ENCODE data around the gene TC2N.

Gene TC2N

DNA sequence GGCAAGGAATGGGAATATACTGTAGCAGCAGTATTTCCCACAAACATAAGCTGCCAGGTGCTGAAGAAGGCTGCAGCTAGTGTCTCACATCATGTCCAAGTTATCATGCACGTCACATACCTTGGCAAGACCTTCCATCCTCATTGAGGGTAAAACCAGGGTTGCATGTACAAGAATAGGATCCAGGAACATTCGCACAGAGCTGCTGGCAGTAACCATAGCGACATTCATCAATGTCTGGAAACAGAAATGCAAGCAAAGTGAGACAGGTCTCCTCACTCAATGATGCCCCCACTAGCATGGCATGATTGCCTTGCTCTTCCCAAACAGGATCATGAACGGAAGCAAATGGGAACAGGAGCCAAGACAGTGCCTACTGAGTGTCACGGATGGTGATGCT is 23.8 kb upstream of the TC2N start:
- DNase-seq = no peak
- in situ Hi-C loops (cut with HindIII; ENCODE audit: low pct_ligation_motif_present, low pct_unique_long_range_greater_than_20kb, low sequenced_read_pairs) = no loop called here

DNA sequence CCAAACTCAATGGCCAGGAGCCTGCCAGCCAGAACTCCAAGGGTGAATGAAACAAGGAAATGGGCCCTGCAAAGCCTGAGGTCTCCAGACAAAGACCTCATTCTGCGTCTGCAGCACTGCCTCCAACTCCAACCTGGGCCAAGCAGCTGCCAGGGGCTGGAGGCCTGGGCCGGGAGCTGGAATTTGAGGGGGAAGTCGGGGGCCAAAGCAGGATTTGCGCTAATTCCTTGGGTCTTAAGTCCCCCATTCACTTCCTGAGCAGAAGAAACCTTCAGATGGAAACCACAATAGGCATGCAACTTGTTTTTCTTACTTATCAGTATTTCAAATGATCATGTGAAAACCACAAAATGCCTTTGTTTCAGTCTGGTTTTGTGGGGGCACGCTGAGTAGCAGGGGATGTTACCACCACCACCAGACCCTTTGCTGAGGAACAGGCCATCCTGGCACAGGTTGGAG is 23.0 kb upstream of the TC2N start:
- in situ Hi-C loops (cut with HindIII; ENCODE audit: low pct_ligation_motif_present, low pct_unique_long_range_greater_than_20kb, low sequenced_read_pairs) = no loop called here
- no peak for DNase-seq

DNA sequence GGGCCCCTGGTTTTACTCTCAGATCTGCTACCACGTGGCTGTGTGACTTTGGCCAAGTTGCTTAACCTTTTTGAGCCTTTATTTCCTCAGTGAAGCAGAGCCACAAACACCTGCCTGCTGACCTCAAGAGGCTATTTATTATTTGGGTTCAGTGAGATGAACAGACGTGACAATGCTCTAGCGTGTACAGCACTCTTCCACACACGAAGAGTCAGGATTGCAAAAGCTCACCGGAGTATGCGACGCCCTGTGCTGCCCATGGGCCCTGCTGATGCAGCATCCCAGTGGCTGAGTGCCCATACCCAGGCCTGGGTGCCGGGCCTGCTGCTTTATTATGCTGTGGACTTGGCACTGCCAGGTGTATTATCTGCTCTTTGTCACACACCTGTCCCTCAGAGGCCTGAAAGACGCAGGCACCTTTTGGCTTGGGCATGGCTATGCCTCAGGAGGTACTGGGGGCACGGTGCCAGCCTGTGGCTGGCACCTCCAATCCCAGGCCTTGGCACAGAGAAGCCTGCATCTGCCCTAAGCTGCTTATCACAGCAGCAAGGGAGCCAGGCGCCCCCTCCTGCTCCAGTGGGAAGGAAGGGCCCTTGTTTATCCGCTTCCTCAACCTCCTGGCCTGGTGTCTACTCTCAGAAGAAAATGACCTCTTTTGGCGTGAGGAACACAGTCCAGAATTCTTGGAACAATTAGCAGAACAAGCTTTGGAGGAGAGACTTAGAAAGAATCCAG is 22.3 kb upstream of the TC2N start:
- in situ Hi-C loops (cut with HindIII; ENCODE audit: low pct_ligation_motif_present, low pct_unique_long_range_greater_than_20kb, low sequenced_read_pairs) = no loop called here
- no peak for DNase-seq

DNA sequence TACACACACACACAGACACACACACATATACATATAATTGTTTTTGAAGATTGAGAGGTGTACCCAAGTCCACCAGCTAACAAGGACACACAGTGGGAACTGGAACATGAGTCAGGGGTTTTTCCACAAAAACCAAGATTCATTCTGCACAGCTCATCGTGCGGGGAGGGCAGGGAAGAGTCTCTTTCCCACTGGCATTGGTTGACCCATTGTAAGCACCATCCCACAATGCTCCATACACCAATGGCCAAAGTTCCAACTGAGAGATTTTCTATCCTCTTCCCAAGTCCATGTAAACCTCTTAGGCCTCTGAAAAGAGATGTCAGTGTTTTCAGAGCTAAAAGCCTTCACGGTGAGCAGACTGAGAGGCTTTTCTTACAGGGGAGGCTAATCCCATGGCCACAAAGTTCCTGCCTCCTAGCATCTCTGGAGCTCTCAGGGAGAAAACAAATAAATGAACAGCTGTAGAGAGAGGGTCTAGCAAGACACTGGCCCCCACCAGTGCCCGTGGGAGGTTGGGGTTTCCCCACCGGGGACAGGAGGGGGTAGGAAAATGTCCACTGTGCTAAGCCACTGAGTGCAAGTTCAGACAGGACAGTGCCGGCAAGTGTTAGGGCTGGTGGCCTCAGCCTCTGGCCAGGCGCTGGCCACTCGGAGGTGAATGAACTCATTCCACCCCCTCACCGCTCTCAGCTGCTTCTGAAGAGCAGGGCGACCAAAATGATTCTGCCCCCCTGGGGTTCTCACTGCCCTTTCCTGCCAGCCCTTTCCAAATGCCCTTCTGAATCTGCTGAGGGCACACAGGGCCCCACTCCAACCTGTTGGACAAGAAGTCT is 21.5 kb upstream of the TC2N start:
- no peak for DNase-seq

DNA sequence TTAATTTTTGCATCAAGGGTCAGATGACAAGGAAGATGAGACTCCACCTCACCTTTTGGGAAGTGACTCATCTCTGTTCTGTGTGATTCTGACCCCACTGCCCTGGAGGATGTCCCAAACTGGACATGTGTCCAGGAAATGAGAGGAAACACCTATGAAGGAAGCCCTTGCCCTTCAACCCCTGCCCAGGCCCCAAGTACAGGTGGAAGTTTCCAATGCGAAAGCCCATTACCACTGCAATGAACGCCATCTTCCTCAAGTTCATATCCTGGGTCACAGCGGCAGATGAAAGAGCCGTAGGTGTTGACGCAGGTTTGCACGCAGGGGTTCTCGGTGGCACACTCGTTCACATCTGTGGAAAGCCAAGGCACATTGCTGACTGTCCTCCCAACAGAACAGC is 19.6 kb upstream of the TC2N start:
- in situ Hi-C loops (cut with HindIII; ENCODE audit: low pct_ligation_motif_present, low pct_unique_long_range_greater_than_20kb, low sequenced_read_pairs) = no loop called here
- DNase-seq = no peak

More for the DNA sequence above, 21.5 kb upstream of the TC2N start:
- in situ Hi-C loops (cut with HindIII; ENCODE audit: low pct_ligation_motif_present, low pct_unique_long_range_greater_than_20kb, low sequenced_read_pairs) = no loop called here

DNA sequence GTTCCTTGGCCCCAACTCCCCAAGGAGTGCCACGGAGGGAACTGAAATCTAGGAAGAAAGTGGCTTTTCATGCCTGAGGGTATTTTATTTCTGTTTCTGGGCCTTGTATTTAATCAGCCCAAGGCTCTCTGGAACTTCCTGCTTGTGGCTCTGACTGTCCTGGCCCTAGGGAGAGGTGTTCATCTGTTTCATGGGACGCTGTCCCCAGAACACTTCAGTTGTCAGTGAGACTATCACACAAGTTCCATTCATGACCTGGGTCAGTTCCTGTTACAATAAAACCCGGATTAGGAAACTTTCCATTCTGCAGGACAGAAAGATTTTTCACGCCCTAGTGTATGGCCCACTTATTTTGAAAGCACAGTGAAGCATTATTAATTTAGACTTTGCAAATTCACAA is 18.5 kb upstream of the TC2N start:
- in situ Hi-C loops (cut with HindIII; ENCODE audit: low pct_ligation_motif_present, low pct_unique_long_range_greater_than_20kb, low sequenced_read_pairs) = no loop called here
- no peak for DNase-seq

DNA sequence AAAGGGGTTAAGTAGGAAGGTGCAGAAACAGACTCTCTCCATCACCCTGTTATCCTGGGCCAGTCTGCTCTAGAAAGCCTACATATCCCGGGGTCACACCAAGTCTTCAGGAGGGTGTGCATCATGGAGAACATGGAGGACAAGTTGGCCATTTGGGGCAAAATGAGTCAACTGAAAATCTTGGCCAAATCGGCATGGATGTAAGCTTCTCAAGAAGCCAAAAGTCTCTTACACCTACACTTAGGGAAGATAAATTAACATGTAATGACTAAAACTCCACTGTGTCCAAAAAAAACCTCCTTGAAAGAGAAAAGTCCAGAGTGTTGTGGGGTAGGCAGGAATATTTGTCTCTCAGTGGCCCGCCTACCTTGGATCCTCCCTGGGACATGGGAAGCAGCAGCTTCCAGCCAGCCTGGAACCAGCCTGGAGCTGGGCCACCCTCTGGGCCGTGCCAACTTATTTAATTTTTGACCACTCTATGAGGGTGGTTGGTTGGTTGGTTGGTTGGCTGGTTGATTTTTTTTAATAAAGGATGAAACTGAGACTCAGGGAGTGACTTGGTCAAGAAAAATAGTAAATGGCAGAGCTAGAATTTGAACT is 17.9 kb upstream of the TC2N start:
- no peak for DNase-seq
- in situ Hi-C loops (cut with HindIII; ENCODE audit: low pct_ligation_motif_present, low pct_unique_long_range_greater_than_20kb, low sequenced_read_pairs) = no loop called here

DNA sequence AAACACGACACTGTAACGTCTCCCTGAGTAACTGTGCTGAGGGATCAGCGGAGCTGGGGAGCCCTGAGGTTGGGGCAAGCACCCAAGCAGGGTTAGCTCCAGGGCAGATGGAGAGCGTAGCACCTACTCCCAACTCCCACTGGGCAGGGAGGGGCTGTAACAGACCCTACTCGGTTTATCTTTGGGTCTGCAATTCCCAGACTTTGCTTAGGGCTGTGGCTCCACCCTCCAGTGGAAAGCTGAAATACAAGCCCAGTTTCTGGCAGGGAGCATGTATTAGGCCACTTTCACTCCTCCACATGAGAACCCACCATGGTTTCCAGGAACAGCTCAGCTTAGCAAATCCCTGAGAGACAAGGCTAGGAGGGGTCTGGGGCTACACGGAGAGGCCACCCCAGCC is 17.3 kb upstream of the TC2N start:
- in situ Hi-C loops (cut with HindIII; ENCODE audit: low pct_ligation_motif_present, low pct_unique_long_range_greater_than_20kb, low sequenced_read_pairs) = no loop called here
- no peak for DNase-seq

DNA sequence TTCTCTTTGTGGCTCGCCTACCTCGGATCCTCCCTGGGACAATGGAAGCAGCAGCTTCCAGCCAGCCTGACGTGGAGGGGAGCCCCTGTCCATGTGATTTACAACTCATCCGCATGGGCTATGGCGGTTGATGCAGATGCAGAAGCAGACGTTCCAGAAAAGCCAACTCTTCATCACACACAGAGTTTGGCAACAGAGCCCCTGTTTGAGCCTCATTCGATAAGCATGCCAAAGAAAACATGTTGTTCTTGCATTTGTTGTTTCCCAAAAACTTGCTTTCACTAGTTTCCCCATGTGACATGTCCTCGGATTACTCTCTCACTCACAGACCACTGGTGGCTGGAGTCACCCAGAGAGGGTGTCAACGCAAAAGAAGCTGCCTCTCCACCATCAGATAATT is 16.4 kb upstream of the TC2N start:
- no peak for DNase-seq
- in situ Hi-C loops (cut with HindIII; ENCODE audit: low pct_ligation_motif_present, low pct_unique_long_range_greater_than_20kb, low sequenced_read_pairs) = no loop called here

DNA sequence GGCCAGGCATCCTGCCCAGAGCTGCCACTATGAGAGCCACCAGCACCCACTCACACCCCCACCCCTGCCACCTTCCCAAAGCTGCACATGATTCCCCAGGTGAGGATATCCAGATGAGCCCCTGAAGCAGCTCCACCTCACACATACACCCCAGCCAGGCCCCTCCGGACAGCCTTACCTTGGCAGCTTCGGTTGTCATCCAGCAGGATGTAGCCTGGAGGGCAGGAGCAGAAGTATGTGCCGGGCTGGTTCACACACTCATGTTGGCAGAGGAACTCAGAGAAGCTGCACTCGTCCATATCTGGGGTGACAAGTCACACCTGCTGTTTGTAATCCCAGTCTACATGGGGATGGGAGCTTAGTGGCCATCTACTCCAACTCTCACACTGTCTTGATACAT is 15.4 kb upstream of the TC2N start:
- in situ Hi-C loops (cut with HindIII; ENCODE audit: low pct_ligation_motif_present, low pct_unique_long_range_greater_than_20kb, low sequenced_read_pairs) = no loop called here
- no peak for DNase-seq

DNA sequence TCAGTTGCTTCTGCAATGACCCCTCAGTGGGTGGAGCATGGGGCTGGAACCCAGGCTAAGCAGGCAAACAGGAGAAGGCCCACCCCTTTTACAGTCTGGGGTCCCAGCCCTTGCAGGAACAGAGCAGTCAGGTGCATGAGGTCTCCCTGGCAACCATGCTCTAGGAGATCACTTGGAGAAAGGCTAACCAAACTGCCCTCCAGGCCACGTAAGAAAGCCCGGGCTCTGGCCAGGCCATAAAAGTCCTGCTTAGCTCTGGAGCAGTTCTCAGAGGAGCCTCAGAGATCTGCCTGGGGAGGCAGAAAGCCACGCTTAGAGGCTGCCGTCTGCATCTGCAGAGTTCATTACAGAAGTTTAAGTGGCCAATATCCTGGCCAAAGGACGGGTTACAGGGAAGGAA is 15.0 kb upstream of the TC2N start:
- in situ Hi-C loops (cut with HindIII; ENCODE audit: low pct_ligation_motif_present, low pct_unique_long_range_greater_than_20kb, low sequenced_read_pairs) = no loop called here
- no peak for DNase-seq

DNA sequence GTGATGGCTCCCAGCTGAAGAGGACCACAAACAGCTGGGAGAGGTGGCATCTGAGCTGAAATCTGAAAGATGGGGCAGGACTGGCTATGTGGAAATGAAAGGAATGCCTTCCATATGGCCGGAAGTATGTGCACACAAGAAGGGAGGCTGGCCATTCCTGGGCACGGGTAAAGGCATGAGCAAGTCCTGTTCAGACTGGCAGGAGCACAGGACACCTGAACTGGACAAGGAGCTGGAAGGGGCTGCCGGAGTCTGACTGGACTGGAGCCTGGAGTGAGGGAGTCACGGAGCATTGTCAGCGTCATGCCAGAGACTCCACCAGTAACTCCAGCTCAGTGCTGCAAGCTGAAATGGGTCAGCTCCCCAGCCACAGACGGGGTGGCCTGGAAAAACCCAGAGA is 11.9 kb upstream of the TC2N start:
- DNase-seq = no peak
- in situ Hi-C loops (cut with HindIII; ENCODE audit: low pct_ligation_motif_present, low pct_unique_long_range_greater_than_20kb, low sequenced_read_pairs) = no loop called here

DNA sequence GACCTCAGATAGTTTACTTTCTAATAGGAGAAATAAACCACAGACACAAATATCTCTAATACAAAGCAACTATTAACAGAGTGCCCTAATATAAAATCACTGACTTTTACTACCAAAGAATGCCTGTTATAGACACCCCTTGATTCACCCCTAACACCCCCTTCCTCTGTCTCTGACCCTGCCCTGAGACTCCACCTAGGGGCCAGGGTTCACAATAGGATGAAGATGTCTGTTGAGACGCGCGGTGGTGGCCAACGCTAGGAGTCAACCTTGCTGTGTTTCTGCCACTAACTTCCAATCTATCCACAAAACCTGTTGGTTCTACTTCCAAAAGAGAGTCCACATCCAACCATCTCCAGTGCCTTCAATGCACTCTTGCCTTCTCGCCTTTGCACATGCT is 10.9 kb upstream of the TC2N start:
- in situ Hi-C loops (cut with HindIII; ENCODE audit: low pct_ligation_motif_present, low pct_unique_long_range_greater_than_20kb, low sequenced_read_pairs) = no loop called here
- DNase-seq = no peak

DNA sequence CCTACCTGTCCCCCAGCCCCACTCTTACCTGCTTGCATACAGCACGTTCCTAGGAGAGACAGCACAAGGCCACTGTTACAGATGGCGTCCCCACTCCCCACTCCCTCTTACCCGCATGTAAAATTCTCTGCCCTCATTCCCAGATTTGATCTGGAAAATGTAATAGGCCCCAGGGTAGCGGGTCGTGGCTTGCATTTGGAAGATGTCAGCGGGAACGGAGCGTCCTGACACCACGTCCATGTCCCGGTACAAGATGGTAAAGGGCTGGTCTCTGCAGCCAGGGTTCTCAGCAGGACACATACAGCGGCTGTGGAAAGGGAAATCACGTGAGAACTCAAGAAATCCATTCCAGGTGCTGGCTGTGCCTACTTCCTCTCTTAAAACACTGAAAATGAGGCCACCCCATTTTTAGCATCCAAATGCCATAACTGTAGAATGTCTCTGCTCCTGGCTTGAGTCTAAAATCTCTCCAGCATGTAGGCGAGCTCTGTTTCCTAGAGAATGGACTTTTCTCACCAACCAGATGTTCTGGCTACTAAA is 10.1 kb upstream of the TC2N start:
- DNase-seq = no peak
- in situ Hi-C loops (cut with HindIII; ENCODE audit: low pct_ligation_motif_present, low pct_unique_long_range_greater_than_20kb, low sequenced_read_pairs) = no loop called here

DNA sequence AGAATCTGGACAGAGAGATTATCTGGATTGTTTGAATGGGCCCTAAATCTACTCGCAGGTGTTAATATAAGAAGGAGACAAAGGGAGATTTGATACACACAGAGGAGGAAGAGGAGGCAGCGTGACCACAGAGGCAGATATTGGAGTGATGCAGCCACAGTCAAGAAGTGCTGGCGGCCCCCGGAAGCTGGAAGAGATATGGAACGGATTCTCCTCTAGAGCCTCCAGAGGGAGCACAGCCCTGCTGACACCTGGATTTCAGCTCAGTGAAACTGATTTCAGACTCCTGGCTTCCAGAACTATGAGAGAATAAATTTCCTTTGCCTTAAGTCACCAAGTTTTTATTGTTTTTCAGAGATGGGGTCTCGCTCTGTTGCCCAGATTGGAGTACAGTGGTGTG is 9.2 kb upstream of the TC2N start:
- in situ Hi-C loops (cut with HindIII; ENCODE audit: low pct_ligation_motif_present, low pct_unique_long_range_greater_than_20kb, low sequenced_read_pairs) = no loop called here
- DNase-seq = no peak

DNA sequence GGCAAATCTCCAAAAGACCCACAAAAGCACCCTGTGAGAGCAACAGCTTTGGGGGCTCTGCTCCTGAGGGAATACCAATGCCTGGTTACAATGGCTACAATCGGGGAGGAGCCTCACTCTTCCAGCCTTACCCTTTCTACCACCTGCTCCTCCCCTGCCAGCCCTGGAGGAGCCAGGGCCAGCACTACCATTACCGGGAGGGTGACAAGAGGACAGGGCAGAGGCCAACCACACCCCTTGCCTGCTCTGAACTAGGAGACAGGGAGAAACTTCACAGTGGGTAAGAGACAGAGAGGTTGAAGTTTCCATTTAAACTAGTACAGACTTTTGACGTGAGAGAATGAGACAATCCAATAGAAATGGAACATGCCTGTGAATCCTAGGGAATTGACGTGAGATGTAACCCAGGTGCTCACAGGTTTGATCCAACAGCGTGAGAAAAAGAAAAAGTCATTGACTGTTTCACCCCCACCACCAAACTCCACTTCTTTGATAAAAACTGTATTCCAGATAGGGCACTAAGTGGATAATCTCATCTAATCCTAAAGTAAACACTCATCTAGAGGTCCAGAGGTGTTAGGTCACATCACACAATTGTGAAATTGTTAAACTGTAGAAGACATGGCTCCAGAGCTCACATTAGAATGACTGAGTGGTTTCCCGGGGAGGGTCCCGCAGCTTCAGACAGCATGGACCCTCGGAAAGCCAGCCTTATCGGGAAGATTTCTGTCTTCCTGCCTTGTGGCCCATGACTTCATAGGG is 8.4 kb upstream of the TC2N start:
- no peak for DNase-seq
- in situ Hi-C loops (cut with HindIII; ENCODE audit: low pct_ligation_motif_present, low pct_unique_long_range_greater_than_20kb, low sequenced_read_pairs) = no loop called here

DNA sequence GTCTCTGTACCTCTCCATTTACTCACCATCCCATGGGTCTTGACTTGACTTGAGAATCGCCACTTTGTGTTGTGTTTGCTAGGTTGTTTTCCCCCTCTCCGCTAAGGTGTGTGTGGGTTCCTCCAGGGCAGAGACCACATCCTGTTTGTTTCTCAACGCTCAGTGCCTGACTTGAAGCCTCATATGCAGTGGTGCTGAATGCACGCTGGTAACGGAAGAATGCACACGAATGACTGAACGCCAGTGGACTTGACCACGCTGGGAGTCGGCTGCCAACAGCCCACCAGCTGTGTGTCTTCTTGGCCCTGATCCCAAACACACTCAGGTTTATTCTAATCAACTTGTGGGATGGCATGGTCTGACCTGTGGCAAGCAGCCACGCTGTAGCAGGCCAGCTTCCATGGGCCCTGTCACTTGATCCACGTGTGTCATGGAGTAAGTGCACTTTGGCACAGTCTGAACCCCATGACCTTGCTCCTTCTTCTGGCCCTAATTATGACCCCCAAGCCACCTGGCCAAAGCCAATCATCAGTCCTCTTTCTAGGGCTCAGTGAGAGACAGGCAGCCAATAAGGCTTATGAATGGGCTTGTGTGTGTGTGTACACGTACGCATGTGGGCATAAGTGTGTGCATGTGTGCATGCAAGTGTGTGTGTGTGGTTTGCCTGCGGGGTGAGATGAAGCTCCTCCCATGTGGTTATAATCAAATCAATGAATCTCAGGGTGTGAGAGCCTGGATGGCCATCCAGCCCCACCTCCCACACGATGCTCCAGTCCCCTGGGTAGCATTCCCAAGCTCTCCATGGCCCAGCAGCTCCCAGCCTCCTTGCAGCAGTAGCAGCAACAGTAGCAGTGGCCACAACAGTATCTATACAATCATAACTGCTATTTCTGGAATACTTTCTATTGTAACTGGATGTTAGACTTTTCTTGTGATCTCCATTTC is 6.4 kb upstream of the TC2N start:
- in situ Hi-C loops (cut with HindIII; ENCODE audit: low pct_ligation_motif_present, low pct_unique_long_range_greater_than_20kb, low sequenced_read_pairs) = no loop called here
- DNase-seq = no peak
